ENCODE measurements around the gene CMBL. TPM values are rescaled to one million over a fixed set of nuclear protein-coding genes. Genes with fewer than 3 reads are reported as not detected.
A peak's percentile ranks its signal among the peaks of the same experiment; 100 is the strongest.
"Not testable (repeated sequence)": the region's sequence is repeated elsewhere in the genome, so short reads cannot be mapped to it uniquely, and the experiment has no call there.

Gene CMBL
- total RNA-seq, 2 experiments from 2014 or later: 0.36 TPM; not detected in 1

GRCh38 chr5:10348258-10348657, 40.6 kb upstream of the CMBL start:
- H3K4me1 Mint-ChIP-seq (ENCODE audit: low read depth): peaks cover 21% of the 10 kb centered on the region
- H3K9me3 Mint-ChIP-seq: no peaks in the 10 kb centered on the region
- H3K27ac Mint-ChIP-seq: no peak overlapping the region
- Histone ChIP-seq H3K4me1 (ENCODE audit: insufficient read depth, low read length) (peaks cover 13% of the 10 kb centered on the region), H3K4me3 (ENCODE audit: low read length) (no peak overlapping the region), H3K27ac (ENCODE audit: low read depth in 1 of 2, low read length in 2 of 2) (no peak overlapping the region), H3K9me3 (ENCODE audit: control insufficient read depth in 1 of 2, insufficient read depth in 1 of 2, low read length in 2 of 2) (no peaks in the 10 kb centered on the region), H3K36me3 (ENCODE audit: insufficient read depth, low read length) (no peaks in the 10 kb centered on the region), H3K27me3 (ENCODE audit: control insufficient read depth in 1 of 2, insufficient read depth in 2 of 2, low read length in 2 of 2) (no peaks in the 10 kb centered on the region)
- intact Hi-C loops (cut with DNase I, micrococcal nuclease): loop anchor here in 1 of 2 experiments (2.0 to 10.0 kb wide), 2 partner anchors 411 to 1883 kb away; no protein-coding TSS in a partner anchor
- H3K36me3 Mint-ChIP-seq (ENCODE audit: low read depth): no peaks in the 10 kb centered on the region
- POLR2A ChIA-PET: no interaction called here
- CTCF ChIA-PET: no interaction called here
- H3K27me3 Mint-ChIP-seq: no peaks in the 10 kb centered on the region
- no peak for TF ChIP-seq CTCF (IDR thresholded peaks at IDR 0.05)
- ATAC-seq (ENCODE audit: poor library complexity): no peak
- no peak overlapping the region for H3K4me3 Mint-ChIP-seq
- no peak for DNase-seq

- H3K9me3 ChIP-seq (ENCODE audit: control insufficient read depth in 1 of 2, insufficient read depth in 1 of 2, low read length in 2 of 2); H3K36me3 Mint-ChIP-seq (ENCODE audit: low read depth); H3K9me3 Mint-ChIP-seq; H3K4me3 ChIP-seq (ENCODE audit: low read length); H3K27ac ChIP-seq (ENCODE audit: low read depth in 1 of 2, low read length in 2 of 2); H3K4me3 Mint-ChIP-seq; H3K27me3 ChIP-seq (ENCODE audit: control insufficient read depth in 1 of 2, insufficient read depth in 2 of 2, low read length in 2 of 2); H3K4me1 Mint-ChIP-seq (ENCODE audit: low read depth); DNase-seq; H3K27ac Mint-ChIP-seq; H3K4me1 ChIP-seq (ENCODE audit: insufficient read depth, low read length); H3K36me3 ChIP-seq (ENCODE audit: insufficient read depth, low read length); H3K27me3 Mint-ChIP-seq: not testable (repeated sequence)
- intact Hi-C loops (cut with DNase I, micrococcal nuclease): loop anchor here in 1 of 2 experiments (10.0 kb wide), 1 partner anchor 1880 kb away; no protein-coding TSS in a partner anchor
- CTCF ChIA-PET: interaction anchor here (0.7 kb wide), 1 partner anchor 1711 kb away, joined by 4 read pairs; no protein-coding TSS in a partner anchor
- POLR2A ChIA-PET: interaction anchor here (2.3 kb wide), 1 partner anchor 9 kb away, joined by 15 read pairs; the partner anchor contains the start of gene MARCHF6
- peak; percentile 17 for ATAC-seq (ENCODE audit: poor library complexity)
Measured at GRCh38 chr5:10344461-10345106, 36.9 kb upstream of the CMBL start.

- Mint-ChIP-seq H3K27me3 (no peaks in the 10 kb centered on the region), H3K36me3 (ENCODE audit: low read depth) (no peaks in the 10 kb centered on the region), H3K9me3 (no peaks in the 10 kb centered on the region), H3K4me3 (no peak overlapping the region), H3K4me1 (ENCODE audit: low read depth) (no peaks in the 10 kb centered on the region), H3K27ac (no peak overlapping the region)
- no peaks in the 10 kb centered on the region for H3K36me3 ChIP-seq (ENCODE audit: insufficient read depth, low read length)
- no peak overlapping the region for H3K4me3 ChIP-seq (ENCODE audit: low read length)
- no peak overlapping the region for H3K27ac ChIP-seq (ENCODE audit: low read depth in 1 of 2, low read length in 2 of 2)
- no peaks in the 10 kb centered on the region for H3K9me3 ChIP-seq (ENCODE audit: control insufficient read depth in 1 of 2, insufficient read depth in 1 of 2, low read length in 2 of 2)
- POLR2A ChIA-PET: interaction anchor here (0.7 to 2.3 kb wide), 2 partner anchors 10 to 13 kb away, joined by 4 to 15 read pairs; partner anchors contain the start of gene MARCHF6
- intact Hi-C loops (cut with DNase I, micrococcal nuclease): loop anchor here in 1 of 2 experiments (10.0 kb wide), 1 partner anchor 1879 kb away; no protein-coding TSS in a partner anchor
- DNase-seq (no peak), ATAC-seq (ENCODE audit: poor library complexity) (no peak)
- H3K4me1 ChIP-seq (ENCODE audit: insufficient read depth, low read length): no peaks in the 10 kb centered on the region
- CTCF ChIA-PET: interaction anchor here (0.9 to 1.4 kb wide), 2 partner anchors 10 to 60 kb away, joined by 3 read pairs; partner anchors contain the start of gene MARCHF6
- no peaks in the 10 kb centered on the region for H3K27me3 ChIP-seq (ENCODE audit: control insufficient read depth in 1 of 2, insufficient read depth in 2 of 2, low read length in 2 of 2)
- no peak for TF ChIP-seq CTCF (IDR thresholded peaks at IDR 0.05)
Measured at GRCh38 chr5:10343486-10343885, 35.8 kb upstream of the CMBL start.

Data from CD4-positive, alpha-beta T cell (primary cell).